Stimulated activated CD8-positive, alpha-beta memory T cell treated with anti-CD3 and anti-CD28 coated beads, Interleukin-12 subunit alpha, Interleukin-12 subunit beta, amount 100 ng/mL, for 1 hour (primary cell): ENCODE results near the gene C11orf58.

ENCODE experiments used
- DNase-seq: peaks from one replicate; pipeline ENCODE4 v3.0.0-alpha.2; 2020; ENCODE audit warnings: low read depth

Gene C11orf58

GRCh38 chr11:16804104-16804947 lies 65.9 kb downstream of the C11orf58 start:
- DNase-seq: no peak

- DNase-seq: no peak
Observed at GRCh38 chr11:16805938-16806337, 67.5 kb downstream of the C11orf58 start.

GRCh38 chr11:16806791-16807190 lies 68.3 kb downstream of the C11orf58 start:
- DNase-seq: no peak

GRCh38 chr11:16807306-16807705 lies 68.9 kb downstream of the C11orf58 start:
- DNase-seq: no peak
